Measurements from ENCODE around the gene PHF10. TPM values are rescaled to one million over a fixed set of nuclear protein-coding genes. Genes with fewer than 3 reads are reported as not detected.
A peak's percentile ranks its signal among the peaks of the same experiment; 100 is the strongest.

Gene PHF10
- total RNA-seq, 2 donors from 2014 or later, result 79.9 to 90.3 TPM

DNA sequence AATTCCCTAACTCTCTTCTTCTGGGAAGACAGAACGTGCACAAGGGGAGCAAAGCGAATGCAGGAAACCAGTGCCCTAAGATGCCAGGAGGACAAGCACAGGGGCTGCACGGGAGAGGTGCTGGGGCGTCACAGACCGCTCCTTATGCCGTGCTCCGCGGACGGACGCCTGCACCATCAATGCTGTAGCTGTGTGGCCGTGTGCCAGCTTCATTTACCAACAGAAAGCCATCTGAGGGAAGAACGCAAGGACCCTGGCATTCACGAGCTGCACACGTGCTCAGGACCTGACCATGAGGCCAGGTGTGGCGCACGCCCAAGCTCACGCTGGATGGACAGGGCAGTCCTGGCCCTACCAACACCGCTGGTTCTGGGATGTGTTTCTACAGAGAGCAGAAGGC lies 57.9 kb downstream of the PHF10 start:
- no peak for DNase-seq (ENCODE audit: low spot score in 2 of 2)
- ATAC-seq, result no peak
- Mint-ChIP-seq H3K36me3 (peaks cover 0 to 33% of the 10 kb centered on the region in 2 donors), H3K27ac (peak overlapping the region in 1 of 2 donors; percentile 25), H3K9me3 (no peaks in the 10 kb centered on the region)

DNA sequence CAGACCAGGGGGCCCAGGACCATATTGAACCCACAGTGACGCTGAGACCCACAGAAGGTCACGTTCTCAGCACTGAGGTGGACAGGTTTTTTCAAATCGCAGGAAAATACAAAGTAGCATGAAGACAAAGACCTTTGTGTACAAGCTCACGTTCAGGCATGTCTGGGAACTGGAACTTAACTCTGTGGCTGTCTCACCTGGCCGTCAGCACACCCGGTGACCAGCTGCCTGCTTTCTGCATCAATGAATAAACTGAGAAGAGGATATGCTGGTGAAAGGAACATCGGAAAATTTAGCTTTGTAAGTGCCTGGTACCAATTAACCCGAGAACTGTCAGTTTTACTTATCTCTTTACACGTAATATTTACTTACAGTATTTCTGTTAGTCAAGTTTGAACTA lies 59.0 kb downstream of the PHF10 start:
- DNase-seq (ENCODE audit: low spot score in 2 of 2), result no peak
- Mint-ChIP-seq H3K36me3 (peaks cover 0 to 33% of the 10 kb centered on the region in 2 donors), H3K9me3 (no peaks in the 10 kb centered on the region), H3K27ac (no peak overlapping the region)
- ATAC-seq, result no peak

DNA sequence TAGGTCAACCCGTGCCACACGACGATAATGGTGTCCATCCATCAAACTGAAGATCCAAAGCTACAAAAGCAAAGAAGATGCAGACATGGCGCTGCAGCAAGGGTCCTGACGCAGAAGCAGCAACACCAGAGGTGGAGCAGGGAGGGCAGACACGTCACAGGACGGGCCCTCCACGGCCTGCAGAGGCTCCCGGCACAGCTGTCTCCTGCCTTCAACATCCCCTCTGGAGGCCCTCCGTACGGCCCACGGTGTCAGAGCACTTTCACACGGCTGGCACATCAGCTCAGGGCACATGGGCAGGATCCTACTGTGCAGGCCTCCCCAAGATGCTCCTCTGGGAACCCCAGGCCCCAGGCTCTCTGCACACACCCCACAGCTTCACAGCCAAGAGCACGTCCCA lies 60.1 kb downstream of the PHF10 start:
- Mint-ChIP-seq H3K27ac (peak overlapping the region in 1 of 2 donors; percentile 84), H3K9me3 (no peaks in the 10 kb centered on the region), H3K36me3 (peaks cover 0 to 34% of the 10 kb centered on the region in 2 donors)
- ATAC-seq (no peak), DNase-seq (ENCODE audit: low spot score in 2 of 2) (no peak)

DNA sequence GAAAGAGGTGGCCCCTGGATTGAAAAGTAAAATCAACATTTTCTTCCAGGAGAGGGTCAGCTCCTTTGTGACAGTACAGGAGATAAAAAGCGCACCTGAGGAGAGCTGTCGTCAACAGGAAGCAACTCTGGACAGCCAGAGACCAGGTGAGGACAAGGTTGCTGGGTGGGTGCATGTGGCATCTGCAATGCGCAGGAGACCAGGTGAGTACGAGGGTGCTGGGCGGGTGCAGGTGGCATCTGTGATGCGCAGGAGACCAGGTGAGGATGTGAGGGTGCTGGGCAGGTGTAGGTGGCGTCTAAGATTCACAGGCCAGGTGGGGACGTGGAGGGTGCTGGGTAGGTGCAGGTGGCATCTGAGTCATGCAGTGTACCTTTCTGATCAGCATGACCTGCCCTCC lies 60.8 kb downstream of the PHF10 start:
- no peak overlapping the region for H3K27ac Mint-ChIP-seq
- no peak for ATAC-seq
- no peak for DNase-seq (ENCODE audit: low spot score in 2 of 2)
- no peaks in the 10 kb centered on the region for H3K9me3 Mint-ChIP-seq
- peaks cover 0 to 37% of the 10 kb centered on the region in 2 donors for H3K36me3 Mint-ChIP-seq

DNA sequence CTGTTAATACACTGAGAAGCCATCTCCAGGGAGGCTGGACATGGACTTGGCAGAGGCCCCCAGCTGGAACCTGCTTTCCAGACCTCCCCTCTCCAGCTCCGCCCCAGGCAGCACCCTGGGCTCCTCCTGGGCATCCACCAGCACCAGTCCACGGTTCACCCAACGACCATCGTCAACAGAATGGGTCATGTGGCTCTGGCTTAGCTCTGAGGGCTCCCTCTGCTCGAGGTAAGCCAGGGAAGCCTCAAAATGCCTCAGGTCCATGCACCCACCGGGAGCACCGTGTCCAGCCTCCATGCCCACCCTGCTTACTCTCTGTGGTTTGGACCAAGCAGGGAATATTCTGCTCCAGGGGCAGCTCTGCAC lies 62.9 kb downstream of the PHF10 start:
- DNase-seq (ENCODE audit: low spot score in 2 of 2) (no peak), ATAC-seq (no peak)
- Mint-ChIP-seq H3K9me3 (no peaks in the 10 kb centered on the region), H3K27ac (no peak overlapping the region), H3K36me3 (peaks cover 8 to 32% of the 10 kb centered on the region in 2 donors)

DNA sequence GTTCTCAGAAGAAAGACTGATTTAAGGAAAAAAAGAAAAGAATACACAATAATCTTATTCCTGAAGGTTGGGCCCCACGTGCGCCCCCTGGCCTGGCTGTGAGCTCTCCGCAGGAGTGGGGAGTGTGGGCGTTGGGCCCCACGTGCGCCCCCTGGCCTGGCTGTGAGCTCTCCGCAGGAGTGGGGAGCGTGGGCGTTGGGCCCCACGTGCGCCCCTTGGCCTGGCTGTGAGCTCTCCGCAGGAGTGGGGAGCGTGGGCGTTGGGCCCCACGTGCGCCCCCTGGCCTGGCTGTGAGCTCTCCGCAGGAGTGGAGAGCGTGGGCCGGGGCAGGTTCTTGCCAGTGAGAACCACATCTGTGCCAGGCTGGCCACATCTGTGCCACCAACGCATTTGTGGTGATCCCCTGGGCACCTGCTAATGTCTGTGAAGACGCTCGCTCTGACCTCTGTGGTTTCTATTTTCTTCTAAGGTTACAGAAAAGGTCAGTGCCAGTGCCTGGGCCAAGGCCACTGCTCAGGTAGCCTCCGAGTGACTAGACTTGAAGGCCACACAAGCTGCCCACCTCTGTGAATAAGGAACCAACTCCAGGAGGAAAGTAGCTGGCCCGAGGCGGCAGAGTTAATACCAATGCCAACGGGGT lies 63.4 kb downstream of the PHF10 start:
- Mint-ChIP-seq H3K9me3 (no peaks in the 10 kb centered on the region), H3K36me3 (peaks cover 13 to 31% of the 10 kb centered on the region in 2 donors), H3K27ac (no peak overlapping the region)
- no peak for ATAC-seq
- no peak for DNase-seq (ENCODE audit: low spot score in 2 of 2)

DNA sequence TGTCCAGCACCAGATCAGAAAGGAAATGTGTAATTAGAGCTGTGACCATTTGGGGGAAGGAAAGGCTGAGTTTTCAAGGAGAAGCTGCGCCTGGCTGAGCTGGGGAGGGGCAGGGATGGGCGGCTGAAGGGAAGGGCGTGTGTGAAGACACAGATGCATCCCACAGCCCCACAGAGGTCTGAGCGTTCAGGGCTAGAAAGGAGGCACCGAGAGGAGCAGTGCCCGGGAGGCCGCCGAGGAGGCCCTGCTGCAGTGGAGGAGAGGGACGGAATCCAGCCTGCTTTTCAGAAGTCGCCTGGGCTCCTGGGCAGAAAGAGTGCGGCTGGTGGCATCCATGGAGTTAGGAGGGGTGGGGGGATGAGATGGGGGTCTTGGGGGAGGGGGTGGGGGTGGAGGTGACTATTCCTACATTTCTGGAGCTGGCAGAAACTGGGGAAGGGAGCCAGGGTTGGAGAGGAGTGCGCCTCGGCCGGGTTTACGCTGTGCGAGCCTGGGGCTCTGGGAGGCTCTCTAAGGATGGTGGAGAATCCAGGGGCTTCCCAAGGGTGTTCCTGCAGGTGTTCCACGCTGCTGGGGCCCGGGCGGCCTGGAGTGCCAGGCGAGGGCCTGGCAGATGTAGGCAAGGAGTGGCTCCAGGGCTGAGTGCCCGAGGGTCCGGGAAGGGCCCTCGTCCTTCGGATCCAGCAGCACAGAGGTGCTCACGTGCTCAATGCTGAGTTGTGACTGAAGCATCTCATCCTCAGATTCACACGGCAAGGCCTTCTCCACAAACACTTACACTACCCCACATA lies 64.3 kb downstream of the PHF10 start:
- Mint-ChIP-seq H3K36me3 (peaks cover 15 to 31% of the 10 kb centered on the region in 2 donors), H3K27ac (peak overlapping the region in 1 of 2 donors; percentile 36), H3K9me3 (no peaks in the 10 kb centered on the region)
- DNase-seq (ENCODE audit: low spot score in 2 of 2) (no peak), ATAC-seq (no peak)

DNA sequence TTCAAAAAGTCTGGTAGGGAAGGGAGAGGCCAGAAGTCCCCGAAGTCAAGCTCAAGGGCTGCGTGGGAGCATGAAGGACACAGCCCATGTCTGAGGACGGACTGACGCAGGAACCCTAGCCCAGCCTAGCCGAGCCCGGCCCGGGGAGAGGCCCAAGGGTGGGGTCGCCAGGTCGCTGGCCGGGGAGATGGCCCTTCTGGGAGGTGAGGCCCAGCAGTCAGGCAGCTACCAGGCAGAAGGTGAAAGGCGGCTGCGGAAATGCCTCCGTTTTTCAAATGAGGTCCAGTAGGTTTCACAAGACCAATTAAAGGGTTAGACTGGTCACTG lies 67.1 kb downstream of the PHF10 start:
- ATAC-seq (no peak), DNase-seq (ENCODE audit: low spot score in 2 of 2) (no peak)
- Mint-ChIP-seq H3K9me3 (no peaks in the 10 kb centered on the region), H3K27ac (no peak overlapping the region), H3K36me3 (peaks cover 13 to 15% of the 10 kb centered on the region in 2 donors)

DNA sequence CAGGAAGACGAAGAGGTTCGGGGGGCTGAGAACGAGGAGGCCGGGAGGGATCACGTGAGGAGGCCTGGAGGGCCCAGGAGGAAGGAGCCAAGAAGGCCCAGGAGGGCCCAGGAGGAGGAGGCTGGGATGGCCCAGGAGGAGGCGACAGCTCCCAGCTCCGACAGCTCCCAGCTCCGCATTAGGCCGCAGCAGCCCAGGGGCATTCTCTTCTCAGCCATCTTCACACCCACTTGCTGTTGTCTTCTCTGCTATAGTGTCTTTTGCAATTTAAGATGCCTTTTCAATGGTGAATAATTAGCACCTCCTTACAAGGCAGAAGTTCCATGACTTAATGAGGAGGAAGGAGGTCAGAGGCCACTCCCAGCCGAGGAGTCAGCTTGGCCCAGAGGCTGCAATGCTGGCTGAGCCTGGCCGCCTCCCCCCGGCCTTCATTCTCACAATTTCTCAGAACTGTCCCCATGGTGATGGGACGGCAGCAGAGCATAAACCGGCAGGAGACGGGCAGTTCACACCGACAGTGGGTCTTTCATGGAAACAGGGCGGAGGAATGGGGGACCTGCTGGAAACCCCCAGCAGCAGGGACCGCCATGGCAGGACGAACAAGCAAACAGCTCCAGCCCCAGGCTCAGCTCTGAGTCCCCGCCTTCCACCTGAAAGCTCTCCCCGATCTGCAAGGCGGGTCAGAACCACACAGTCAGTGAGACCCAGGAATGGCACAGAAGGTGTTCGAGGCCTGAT lies 67.6 kb downstream of the PHF10 start:
- ATAC-seq (no peak), DNase-seq (ENCODE audit: low spot score in 2 of 2) (no peak)
- Mint-ChIP-seq H3K27ac (no peak overlapping the region), H3K9me3 (no peaks in the 10 kb centered on the region), H3K36me3 (peaks cover 11 to 15% of the 10 kb centered on the region in 2 donors)

DNA sequence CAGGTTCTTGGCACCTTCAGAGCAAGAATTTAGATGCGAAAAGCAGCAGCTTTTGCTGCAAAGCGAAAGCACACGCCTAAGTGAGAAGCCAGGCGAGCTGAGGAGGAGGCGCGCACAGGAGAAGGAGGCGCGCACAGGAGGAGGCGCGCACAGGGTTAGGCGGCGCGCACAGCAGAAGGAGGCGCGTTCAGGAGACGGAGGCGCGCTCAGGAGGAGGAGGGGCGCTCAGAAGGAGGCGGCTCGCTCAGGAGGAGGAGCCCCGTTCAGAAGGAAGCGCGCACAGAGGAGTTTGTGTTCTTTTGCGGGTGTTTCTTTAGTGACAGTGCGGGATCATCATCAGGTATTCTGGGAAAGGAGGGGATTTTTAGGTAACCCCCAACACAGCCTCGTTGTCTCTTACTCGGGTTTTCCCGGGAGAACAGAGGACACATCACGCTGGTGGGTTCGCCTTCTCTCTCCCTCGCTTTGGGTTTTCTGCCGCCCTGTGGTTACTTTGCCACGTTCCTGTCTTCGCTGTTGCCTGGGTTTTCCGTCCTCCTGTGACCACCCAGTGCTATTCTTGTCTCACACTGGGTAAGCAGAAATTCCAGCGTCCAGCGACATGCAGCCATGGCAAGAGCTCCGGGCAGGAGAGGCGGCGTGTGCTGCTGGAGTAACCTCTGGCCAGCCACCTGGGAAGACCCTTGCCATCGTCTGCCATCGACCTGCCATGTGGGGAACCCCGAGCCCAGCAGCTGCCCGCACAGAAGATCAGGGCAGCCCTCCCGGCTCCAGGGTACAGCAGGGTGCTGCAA lies 69.5 kb downstream of the PHF10 start:
- H3K36me3 Mint-ChIP-seq, result peaks cover 11 to 15% of the 10 kb centered on the region in 2 donors
- DNase-seq (ENCODE audit: low spot score in 2 of 2) (peak; percentile 30 to 64), ATAC-seq (peak; percentile 93 to 95)
- peak overlapping the region in 1 of 2 donors; percentile 31 for H3K27ac Mint-ChIP-seq
- no peaks in the 10 kb centered on the region for H3K9me3 Mint-ChIP-seq

Other genes starting within 250 kb of the PHF10 start
- 10 to 100 TPM; 28.9 to 48.1 TPM for gene WDR27, start 22.5 kb downstream of the PHF10 start, total RNA-seq
- 10 to 100 TPM in 1 of 2 donors, 1 to 10 TPM in 1; 8.9 to 13.9 TPM for gene C6orf120, start 22.4 kb downstream of the PHF10 start, total RNA-seq
- gene DYNLT2, start 27.1 kb upstream of the PHF10 start, total RNA-seq, result 1 to 10 TPM; 2.3 to 2.6 TPM
- gene ERMARD, start 27.1 kb upstream of the PHF10 start, total RNA-seq, result 10 to 100 TPM; 15.2 to 35.5 TPM